ENCODE results near the gene MAD2L1BP. TPM values are rescaled to one million over a fixed set of nuclear protein-coding genes. Genes with fewer than 3 reads are reported as not detected.

MAD2L1BP gene
- total RNA-seq, 1 experiment from 2014 or later, result 30.1 TPM

DNA sequence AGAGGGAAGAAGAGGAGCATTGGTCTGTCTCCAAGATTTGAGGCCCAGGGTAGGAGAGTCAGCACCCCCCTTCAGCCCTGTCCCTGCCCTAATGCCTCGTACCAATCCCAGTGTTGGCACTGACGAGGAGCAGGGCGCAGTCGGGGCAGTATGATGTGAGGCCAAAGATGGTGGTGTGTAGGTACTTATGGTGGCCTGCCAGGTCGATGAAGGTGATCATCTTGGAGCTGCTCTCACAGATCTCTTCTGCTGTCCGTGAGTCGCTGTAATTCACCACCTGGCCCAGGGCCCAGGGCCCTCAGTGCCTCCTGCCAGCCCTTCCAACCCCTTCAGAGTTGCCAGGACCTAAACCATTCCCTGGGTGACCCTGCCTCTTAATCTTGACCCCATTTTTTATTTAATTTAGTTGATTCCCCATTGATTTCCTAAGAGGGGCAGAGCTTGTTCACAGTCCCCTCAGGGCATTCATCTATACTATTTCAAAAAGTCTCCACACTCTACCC lies 10.8 kb upstream of the MAD2L1BP start:
- Mint-ChIP-seq H3K27me3 (ENCODE audit: low read depth) (no peaks in the 10 kb centered on the region), H3K36me3 (peaks cover 61% of the 10 kb centered on the region), H3K9me3 (no peaks in the 10 kb centered on the region), H3K4me1 (peaks cover 8% of the 10 kb centered on the region), H3K4me3 (no peak overlapping the region), H3K27ac (no peak overlapping the region)
- POLR2A ChIA-PET, result no interaction called here
- TF ChIP-seq TP53 (CRISPR knock-in tag; IDR thresholded peaks at IDR 0.05) (no peak), ZNF232 (CRISPR knock-in tag; IDR thresholded peaks at IDR 0.05) (no peak), TEAD4 (CRISPR knock-in tag; IDR thresholded peaks at IDR 0.05) (no peak), SMAD4 (CRISPR knock-in tag; IDR thresholded peaks at IDR 0.05) (no peak), CREM (CRISPR knock-in tag; IDR thresholded peaks at IDR 0.05) (no peak), GRHL2 (CRISPR knock-in tag; IDR thresholded peaks at IDR 0.05; ENCODE audit: insufficient replicate concordance, severe bottlenecking) (no peak), ZNF263 (CRISPR knock-in tag; IDR thresholded peaks at IDR 0.05; ENCODE audit: low read depth) (no peak)
- TF ChIP-seq, protein P1, sequence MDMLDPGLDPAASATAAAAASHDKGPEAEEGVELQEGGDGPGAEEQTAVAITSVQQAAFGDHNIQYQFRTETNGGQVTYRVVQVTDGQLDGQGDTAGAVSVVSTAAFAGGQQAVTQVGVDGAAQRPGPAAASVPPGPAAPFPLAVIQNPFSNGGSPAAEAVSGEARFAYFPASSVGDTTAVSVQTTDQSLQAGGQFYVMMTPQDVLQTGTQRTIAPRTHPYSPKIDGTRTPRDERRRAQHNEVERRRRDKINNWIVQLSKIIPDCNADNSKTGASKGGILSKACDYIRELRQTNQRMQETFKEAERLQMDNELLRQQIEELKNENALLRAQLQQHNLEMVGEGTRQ (CRISPR knock-in tag; IDR thresholded peaks at IDR 0.05), result no peak
- TF ChIP-seq, protein P2, sequence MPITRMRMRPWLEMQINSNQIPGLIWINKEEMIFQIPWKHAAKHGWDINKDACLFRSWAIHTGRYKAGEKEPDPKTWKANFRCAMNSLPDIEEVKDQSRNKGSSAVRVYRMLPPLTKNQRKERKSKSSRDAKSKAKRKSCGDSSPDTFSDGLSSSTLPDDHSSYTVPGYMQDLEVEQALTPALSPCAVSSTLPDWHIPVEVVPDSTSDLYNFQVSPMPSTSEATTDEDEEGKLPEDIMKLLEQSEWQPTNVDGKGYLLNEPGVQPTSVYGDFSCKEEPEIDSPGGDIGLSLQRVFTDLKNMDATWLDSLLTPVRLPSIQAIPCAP (CRISPR knock-in tag; IDR thresholded peaks at IDR 0.05), result no peak
- TF ChIP-seq, protein P3, sequence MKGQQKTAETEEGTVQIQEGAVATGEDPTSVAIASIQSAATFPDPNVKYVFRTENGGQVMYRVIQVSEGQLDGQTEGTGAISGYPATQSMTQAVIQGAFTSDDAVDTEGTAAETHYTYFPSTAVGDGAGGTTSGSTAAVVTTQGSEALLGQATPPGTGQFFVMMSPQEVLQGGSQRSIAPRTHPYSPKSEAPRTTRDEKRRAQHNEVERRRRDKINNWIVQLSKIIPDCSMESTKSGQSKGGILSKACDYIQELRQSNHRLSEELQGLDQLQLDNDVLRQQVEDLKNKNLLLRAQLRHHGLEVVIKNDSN (CRISPR knock-in tag; IDR thresholded peaks at IDR 0.05), result no peak
- TF ChIP-seq, protein P4, sequence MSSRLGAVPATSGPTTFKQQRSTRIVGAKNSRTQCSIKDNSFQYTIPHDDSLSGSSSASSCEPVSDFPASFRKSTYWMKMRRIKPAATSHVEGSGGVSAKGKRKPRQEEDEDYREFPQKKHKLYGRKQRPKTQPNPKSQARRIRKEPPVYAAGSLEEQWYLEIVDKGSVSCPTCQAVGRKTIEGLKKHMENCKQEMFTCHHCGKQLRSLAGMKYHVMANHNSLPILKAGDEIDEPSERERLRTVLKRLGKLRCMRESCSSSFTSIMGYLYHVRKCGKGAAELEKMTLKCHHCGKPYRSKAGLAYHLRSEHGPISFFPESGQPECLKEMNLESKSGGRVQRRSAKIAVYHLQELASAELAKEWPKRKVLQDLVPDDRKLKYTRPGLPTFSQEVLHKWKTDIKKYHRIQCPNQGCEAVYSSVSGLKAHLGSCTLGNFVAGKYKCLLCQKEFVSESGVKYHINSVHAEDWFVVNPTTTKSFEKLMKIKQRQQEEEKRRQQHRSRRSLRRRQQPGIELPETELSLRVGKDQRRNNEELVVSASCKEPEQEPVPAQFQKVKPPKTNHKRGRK (CRISPR knock-in tag; IDR thresholded peaks at IDR 0.05; ENCODE audit: borderline replicate concordance), result no peak
- TF ChIP-seq, protein P5, sequence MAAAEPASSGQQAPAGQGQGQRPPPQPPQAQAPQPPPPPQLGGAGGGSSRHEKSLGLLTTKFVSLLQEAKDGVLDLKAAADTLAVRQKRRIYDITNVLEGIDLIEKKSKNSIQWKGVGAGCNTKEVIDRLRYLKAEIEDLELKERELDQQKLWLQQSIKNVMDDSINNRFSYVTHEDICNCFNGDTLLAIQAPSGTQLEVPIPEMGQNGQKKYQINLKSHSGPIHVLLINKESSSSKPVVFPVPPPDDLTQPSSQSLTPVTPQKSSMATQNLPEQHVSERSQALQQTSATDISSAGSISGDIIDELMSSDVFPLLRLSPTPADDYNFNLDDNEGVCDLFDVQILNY (CRISPR knock-in tag; IDR thresholded peaks at IDR 0.05), result no peak
- ATAC-seq, result no peak
- CTCF ChIA-PET, result interaction anchor here (1.0 kb wide), 1 partner anchor 43 kb away, joined by 3 read pairs; no protein-coding TSS in a partner anchor
- no peak for DNase-seq (ENCODE audit: low spot score)

DNA sequence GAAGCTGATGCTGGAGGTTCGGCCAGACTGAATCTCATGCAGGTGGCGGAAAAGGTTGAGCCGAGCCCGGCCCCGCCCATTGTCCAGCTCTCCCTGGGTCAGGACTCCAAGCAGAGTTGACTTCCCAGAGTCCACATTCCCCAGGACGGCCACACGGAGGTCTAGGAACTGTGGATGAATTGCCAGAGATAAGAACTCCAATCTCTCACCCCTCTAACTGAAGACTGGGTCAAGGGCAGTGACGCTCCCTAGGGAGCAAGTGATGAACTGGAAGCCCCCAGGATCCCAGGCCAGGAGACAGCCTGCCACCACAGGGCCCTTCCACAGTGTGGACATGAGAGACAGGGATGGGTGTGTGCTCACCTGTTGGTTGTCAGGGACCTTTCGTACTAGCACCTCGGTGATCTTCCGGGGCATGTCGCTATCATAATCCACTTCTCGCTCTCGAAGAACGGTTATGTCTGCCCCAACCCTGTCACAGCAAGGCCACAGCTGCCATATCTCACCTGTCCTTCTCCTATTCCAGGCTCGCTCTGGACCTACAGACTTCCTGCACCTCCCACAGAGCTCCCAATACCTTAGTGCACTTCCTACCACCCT lies 10.1 kb upstream of the MAD2L1BP start:
- POLR2A ChIA-PET, result no interaction called here
- Mint-ChIP-seq H3K4me1 (peaks cover 14% of the 10 kb centered on the region), H3K36me3 (peaks cover 60% of the 10 kb centered on the region), H3K9me3 (no peaks in the 10 kb centered on the region), H3K4me3 (no peak overlapping the region), H3K27ac (no peak overlapping the region), H3K27me3 (ENCODE audit: low read depth) (no peaks in the 10 kb centered on the region)
- no peak for ATAC-seq
- DNase-seq (ENCODE audit: low spot score), result no peak
- CTCF ChIA-PET, result interaction anchor here (1.0 kb wide), 1 partner anchor 42 kb away, joined by 3 read pairs; no protein-coding TSS in a partner anchor
- TF ChIP-seq PRRX2 (CRISPR knock-in tag; IDR thresholded peaks at IDR 0.05), result no peak
- no peak for TF ChIP-seq GRHL2 (CRISPR knock-in tag; IDR thresholded peaks at IDR 0.05; ENCODE audit: insufficient replicate concordance, severe bottlenecking)
- no peak for TF ChIP-seq TEAD1 (CRISPR knock-in tag; IDR thresholded peaks at IDR 0.05)
- TF ChIP-seq, protein P6, sequence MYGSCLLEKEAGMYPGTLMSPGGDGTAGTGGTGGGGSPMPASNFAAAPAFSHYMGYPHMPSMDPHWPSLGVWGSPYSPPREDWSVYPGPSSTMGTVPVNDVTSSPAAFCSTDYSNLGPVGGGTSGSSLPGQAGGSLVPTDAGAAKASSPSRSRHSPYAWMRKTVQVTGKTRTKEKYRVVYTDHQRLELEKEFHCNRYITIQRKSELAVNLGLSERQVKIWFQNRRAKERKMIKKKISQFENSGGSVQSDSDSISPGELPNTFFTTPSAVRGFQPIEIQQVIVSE (CRISPR knock-in tag; IDR thresholded peaks at IDR 0.05; ENCODE audit: borderline replicate concordance), result no peak
- TF ChIP-seq, protein P7, sequence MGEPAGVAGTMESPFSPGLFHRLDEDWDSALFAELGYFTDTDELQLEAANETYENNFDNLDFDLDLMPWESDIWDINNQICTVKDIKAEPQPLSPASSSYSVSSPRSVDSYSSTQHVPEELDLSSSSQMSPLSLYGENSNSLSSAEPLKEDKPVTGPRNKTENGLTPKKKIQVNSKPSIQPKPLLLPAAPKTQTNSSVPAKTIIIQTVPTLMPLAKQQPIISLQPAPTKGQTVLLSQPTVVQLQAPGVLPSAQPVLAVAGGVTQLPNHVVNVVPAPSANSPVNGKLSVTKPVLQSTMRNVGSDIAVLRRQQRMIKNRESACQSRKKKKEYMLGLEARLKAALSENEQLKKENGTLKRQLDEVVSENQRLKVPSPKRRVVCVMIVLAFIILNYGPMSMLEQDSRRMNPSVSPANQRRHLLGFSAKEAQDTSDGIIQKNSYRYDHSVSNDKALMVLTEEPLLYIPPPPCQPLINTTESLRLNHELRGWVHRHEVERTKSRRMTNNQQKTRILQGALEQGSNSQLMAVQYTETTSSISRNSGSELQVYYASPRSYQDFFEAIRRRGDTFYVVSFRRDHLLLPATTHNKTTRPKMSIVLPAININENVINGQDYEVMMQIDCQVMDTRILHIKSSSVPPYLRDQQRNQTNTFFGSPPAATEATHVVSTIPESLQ (CRISPR knock-in tag; IDR thresholded peaks at IDR 0.05), result no peak
- no peak for TF ChIP-seq ZNF416 (CRISPR knock-in tag; IDR thresholded peaks at IDR 0.05)
- TF ChIP-seq, protein P8, sequence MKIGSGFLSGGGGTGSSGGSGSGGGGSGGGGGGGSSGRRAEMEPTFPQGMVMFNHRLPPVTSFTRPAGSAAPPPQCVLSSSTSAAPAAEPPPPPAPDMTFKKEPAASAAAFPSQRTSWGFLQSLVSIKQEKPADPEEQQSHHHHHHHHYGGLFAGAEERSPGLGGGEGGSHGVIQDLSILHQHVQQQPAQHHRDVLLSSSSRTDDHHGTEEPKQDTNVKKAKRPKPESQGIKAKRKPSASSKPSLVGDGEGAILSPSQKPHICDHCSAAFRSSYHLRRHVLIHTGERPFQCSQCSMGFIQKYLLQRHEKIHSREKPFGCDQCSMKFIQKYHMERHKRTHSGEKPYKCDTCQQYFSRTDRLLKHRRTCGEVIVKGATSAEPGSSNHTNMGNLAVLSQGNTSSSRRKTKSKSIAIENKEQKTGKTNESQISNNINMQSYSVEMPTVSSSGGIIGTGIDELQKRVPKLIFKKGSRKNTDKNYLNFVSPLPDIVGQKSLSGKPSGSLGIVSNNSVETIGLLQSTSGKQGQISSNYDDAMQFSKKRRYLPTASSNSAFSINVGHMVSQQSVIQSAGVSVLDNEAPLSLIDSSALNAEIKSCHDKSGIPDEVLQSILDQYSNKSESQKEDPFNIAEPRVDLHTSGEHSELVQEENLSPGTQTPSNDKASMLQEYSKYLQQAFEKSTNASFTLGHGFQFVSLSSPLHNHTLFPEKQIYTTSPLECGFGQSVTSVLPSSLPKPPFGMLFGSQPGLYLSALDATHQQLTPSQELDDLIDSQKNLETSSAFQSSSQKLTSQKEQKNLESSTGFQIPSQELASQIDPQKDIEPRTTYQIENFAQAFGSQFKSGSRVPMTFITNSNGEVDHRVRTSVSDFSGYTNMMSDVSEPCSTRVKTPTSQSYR (CRISPR knock-in tag; IDR thresholded peaks at IDR 0.05), result no peak
- TF ChIP-seq, protein P9, sequence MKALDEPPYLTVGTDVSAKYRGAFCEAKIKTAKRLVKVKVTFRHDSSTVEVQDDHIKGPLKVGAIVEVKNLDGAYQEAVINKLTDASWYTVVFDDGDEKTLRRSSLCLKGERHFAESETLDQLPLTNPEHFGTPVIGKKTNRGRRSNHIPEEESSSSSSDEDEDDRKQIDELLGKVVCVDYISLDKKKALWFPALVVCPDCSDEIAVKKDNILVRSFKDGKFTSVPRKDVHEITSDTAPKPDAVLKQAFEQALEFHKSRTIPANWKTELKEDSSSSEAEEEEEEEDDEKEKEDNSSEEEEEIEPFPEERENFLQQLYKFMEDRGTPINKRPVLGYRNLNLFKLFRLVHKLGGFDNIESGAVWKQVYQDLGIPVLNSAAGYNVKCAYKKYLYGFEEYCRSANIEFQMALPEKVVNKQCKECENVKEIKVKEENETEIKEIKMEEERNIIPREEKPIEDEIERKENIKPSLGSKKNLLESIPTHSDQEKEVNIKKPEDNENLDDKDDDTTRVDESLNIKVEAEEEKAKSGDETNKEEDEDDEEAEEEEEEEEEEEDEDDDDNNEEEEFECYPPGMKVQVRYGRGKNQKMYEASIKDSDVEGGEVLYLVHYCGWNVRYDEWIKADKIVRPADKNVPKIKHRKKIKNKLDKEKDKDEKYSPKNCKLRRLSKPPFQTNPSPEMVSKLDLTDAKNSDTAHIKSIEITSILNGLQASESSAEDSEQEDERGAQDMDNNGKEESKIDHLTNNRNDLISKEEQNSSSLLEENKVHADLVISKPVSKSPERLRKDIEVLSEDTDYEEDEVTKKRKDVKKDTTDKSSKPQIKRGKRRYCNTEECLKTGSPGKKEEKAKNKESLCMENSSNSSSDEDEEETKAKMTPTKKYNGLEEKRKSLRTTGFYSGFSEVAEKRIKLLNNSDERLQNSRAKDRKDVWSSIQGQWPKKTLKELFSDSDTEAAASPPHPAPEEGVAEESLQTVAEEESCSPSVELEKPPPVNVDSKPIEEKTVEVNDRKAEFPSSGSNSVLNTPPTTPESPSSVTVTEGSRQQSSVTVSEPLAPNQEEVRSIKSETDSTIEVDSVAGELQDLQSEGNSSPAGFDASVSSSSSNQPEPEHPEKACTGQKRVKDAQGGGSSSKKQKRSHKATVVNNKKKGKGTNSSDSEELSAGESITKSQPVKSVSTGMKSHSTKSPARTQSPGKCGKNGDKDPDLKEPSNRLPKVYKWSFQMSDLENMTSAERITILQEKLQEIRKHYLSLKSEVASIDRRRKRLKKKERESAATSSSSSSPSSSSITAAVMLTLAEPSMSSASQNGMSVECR (CRISPR knock-in tag; IDR thresholded peaks at IDR 0.05; ENCODE audit: borderline replicate concordance), result no peak

Data from WTC11 (cell line).